Ectodermal cell (in vitro differentiated cells): ENCODE results near the gene MRPL42.
"Not testable (repeated sequence)": the region's sequence is repeated elsewhere in the genome, so short reads cannot be mapped to it uniquely, and the experiment has no call there.

Experiments used
- H3K27ac ChIP-seq: 2 replicates; pipeline ENCODE4 v1.7.0; 2013; ENCODE audit warnings: mild to moderate bottlenecking, low read depth, low read length; ENCODE audit not compliant: insufficient read depth, poor library complexity, severe bottlenecking
- H3K27me3 ChIP-seq: 2 replicates; pipeline ENCODE4 v1.7.0; 2013; ENCODE audit warnings: mild to moderate bottlenecking, low read length; ENCODE audit not compliant: insufficient read depth, control insufficient read depth, poor library complexity, severe bottlenecking
- H3K36me3 ChIP-seq: one replicate; pipeline ENCODE4 v1.7.0; 2013; ENCODE audit warnings: low read length; ENCODE audit not compliant: control insufficient read depth, insufficient read depth
- H3K4me1 ChIP-seq: one replicate; pipeline ENCODE4 v1.7.0; 2013; ENCODE audit warnings: low read length; ENCODE audit not compliant: control insufficient read depth, insufficient read depth
- H3K4me3 ChIP-seq: 2 replicates; pipeline ENCODE4 v1.7.0; 2013; ENCODE audit warnings: low read depth, low read length, control low read depth; ENCODE audit not compliant: insufficient read depth
- H3K9me3 ChIP-seq: 2 replicates; pipeline ENCODE4 v1.7.0; 2013; ENCODE audit warnings: mild to moderate bottlenecking, low read length, moderate library complexity; ENCODE audit not compliant: control insufficient read depth
- WGBS, 2 experiments: methylation state at CpG; one replicate each; pipeline ENCODE4 v1.1.7; 2013; ENCODE audit warnings: missing lambda C conversion rate in 2 of 2; 5-methylcytosine and 5-hydroxymethylcytosine counted together

Gene MRPL42

GRCh38 chr12:93497456-93497855 is 30.1 kb downstream of the MRPL42 start:
- H3K27me3 ChIP-seq = no peaks in the 10 kb centered on the region

GRCh38 chr12:93498813-93499212 is 31.5 kb downstream of the MRPL42 start:
- H3K36me3 ChIP-seq, H3K27me3 ChIP-seq, H3K27ac ChIP-seq, H3K9me3 ChIP-seq, H3K4me1 ChIP-seq, H3K4me3 ChIP-seq: not testable (repeated sequence)
- WGBS, 2 experiments = no CpG with 5 or more reads among the region's 1 CpG

More at GRCh38 chr12:93497456-93497855, 30.1 kb downstream of the MRPL42 start:
- Histone ChIP-seq H3K36me3 (peaks cover 3% of the 10 kb centered on the region), H3K9me3 (no peaks in the 10 kb centered on the region), H3K27ac (no peak overlapping the region), H3K4me1 (no peaks in the 10 kb centered on the region), H3K4me3 (no peak overlapping the region)
- 71 to 100% methylated on average over 1 of the region's 1 CpG for WGBS, 2 experiments

GRCh38 chr12:93500201-93500600 is 32.9 kb downstream of the MRPL42 start:
- Histone ChIP-seq H3K27me3 (no peaks in the 10 kb centered on the region), H3K9me3 (no peaks in the 10 kb centered on the region), H3K4me3 (no peak overlapping the region), H3K27ac (no peak overlapping the region), H3K4me1 (no peaks in the 10 kb centered on the region), H3K36me3 (peaks cover 2% of the 10 kb centered on the region)
- 100% methylated on average over 1 of the region's 1 CpG; no CpG with 5 or more reads in 1 of the 2 experiments for WGBS, 2 experiments

GRCh38 chr12:93500667-93501066 is 33.4 kb downstream of the MRPL42 start:
- Histone ChIP-seq H3K27me3 (no peaks in the 10 kb centered on the region), H3K4me1 (no peaks in the 10 kb centered on the region), H3K27ac (no peak overlapping the region), H3K4me3 (no peak overlapping the region), H3K36me3 (no peaks in the 10 kb centered on the region), H3K9me3 (no peaks in the 10 kb centered on the region)
- 75 to 83% methylated on average over 1 of the region's 2 CpGs for WGBS, 2 experiments

GRCh38 chr12:93502802-93503623 is 35.7 kb downstream of the MRPL42 start:
- no peak overlapping the region for H3K4me3 ChIP-seq
- H3K4me1 ChIP-seq = no peaks in the 10 kb centered on the region

GRCh38 chr12:93507165-93507564 is 39.9 kb downstream of the MRPL42 start:
- H3K27ac ChIP-seq = no peak overlapping the region
- no peaks in the 10 kb centered on the region for H3K4me1 ChIP-seq
- no peaks in the 10 kb centered on the region for H3K9me3 ChIP-seq
- no peak overlapping the region for H3K4me3 ChIP-seq
- no peaks in the 10 kb centered on the region for H3K36me3 ChIP-seq
- no peaks in the 10 kb centered on the region for H3K27me3 ChIP-seq

More at GRCh38 chr12:93502802-93503623, 35.7 kb downstream of the MRPL42 start:
- Histone ChIP-seq H3K36me3 (no peaks in the 10 kb centered on the region), H3K27me3 (no peaks in the 10 kb centered on the region), H3K27ac (no peak overlapping the region), H3K9me3 (no peaks in the 10 kb centered on the region)
- WGBS, 2 experiments = 89 to 95% methylated on average over 8 to 10 of the region's 11 CpGs

- H3K27me3 ChIP-seq = no peaks in the 10 kb centered on the region
- no peaks in the 10 kb centered on the region for H3K4me1 ChIP-seq
- H3K9me3 ChIP-seq = no peaks in the 10 kb centered on the region
- no peak overlapping the region for H3K4me3 ChIP-seq
- H3K27ac ChIP-seq = no peak overlapping the region
- no peaks in the 10 kb centered on the region for H3K36me3 ChIP-seq
- whole genome bisulfite sequencing, 2 experiments = 92 to 95% methylated on average over 1 of the region's 1 CpG
Observed at GRCh38 chr12:93509506-93509905, 42.2 kb downstream of the MRPL42 start.

- Histone ChIP-seq H3K27me3 (no peaks in the 10 kb centered on the region), H3K36me3 (no peaks in the 10 kb centered on the region), H3K27ac (no peak overlapping the region), H3K9me3 (no peaks in the 10 kb centered on the region), H3K4me1 (no peaks in the 10 kb centered on the region), H3K4me3 (no peak overlapping the region)
- 92 to 95% methylated on average over 4 to 5 of the region's 5 CpGs for WGBS, 2 experiments
Observed at GRCh38 chr12:93514853-93515252, 47.5 kb downstream of the MRPL42 start.

GRCh38 chr12:93518725-93519124 is 51.4 kb downstream of the MRPL42 start:
- H3K4me3 ChIP-seq = no peak overlapping the region
- H3K27me3 ChIP-seq = no peaks in the 10 kb centered on the region
- WGBS, 2 experiments = 93 to 95% methylated on average over 5 of the region's 5 CpGs
- no peaks in the 10 kb centered on the region for H3K9me3 ChIP-seq
- H3K36me3 ChIP-seq = no peaks in the 10 kb centered on the region
- no peaks in the 10 kb centered on the region for H3K4me1 ChIP-seq
- no peak overlapping the region for H3K27ac ChIP-seq

- Histone ChIP-seq H3K27me3 (no peaks in the 10 kb centered on the region), H3K27ac (no peak overlapping the region), H3K36me3 (no peaks in the 10 kb centered on the region), H3K4me3 (no peak overlapping the region), H3K9me3 (no peaks in the 10 kb centered on the region), H3K4me1 (no peaks in the 10 kb centered on the region)
- 88 to 94% methylated on average over 2 of the region's 2 CpGs for WGBS, 2 experiments
Observed at GRCh38 chr12:93519859-93520258, 52.5 kb downstream of the MRPL42 start.
